Esophagus (tissue), 2 donors: ENCODE results near the gene CD302. TPM values are rescaled to one million over a fixed set of nuclear protein-coding genes. Genes with fewer than 3 reads are reported as not detected.
"Not testable (repeated sequence)": the region's sequence is repeated elsewhere in the genome, so short reads cannot be mapped to it uniquely, and the experiment has no call there.

Experiments
- H3K27ac ChIP-seq, 2 donors: one replicate each; pipeline ENCODE4 v1.5.1; 2013; ENCODE audit warnings: low read depth in 2 of 2, mild to moderate bottlenecking in 2 of 2, inconsistent platforms in 1 of 2, low read length in 1 of 2, moderate library complexity in 1 of 2
- H3K27me3 ChIP-seq, 2 donors: one replicate each; pipeline ENCODE4 v1.6.1; 2013; ENCODE audit warnings: low read length in 2 of 2, control low read depth in 1 of 2, mild to moderate bottlenecking in 1 of 2; ENCODE audit not compliant: insufficient read depth in 2 of 2, control insufficient read depth in 1 of 2
- H3K36me3 ChIP-seq, 2 donors: one replicate each; pipeline ENCODE4 v1.6.1; 2013; ENCODE audit warnings: low read length in 1 of 2; ENCODE audit not compliant: control insufficient read depth in 2 of 2, insufficient read depth in 2 of 2
- H3K4me1 ChIP-seq, 2 donors: one replicate each; pipeline ENCODE4 v1.6.1; 2013; ENCODE audit warnings: low read length in 1 of 2; ENCODE audit not compliant: control insufficient read depth in 2 of 2, insufficient read depth in 2 of 2
- H3K4me3 ChIP-seq, 2 donors: one replicate each; pipeline ENCODE4 v1.5.1; 2013; ENCODE audit warnings: low read length in 2 of 2, mild to moderate bottlenecking in 2 of 2, low read depth in 1 of 2, moderate library complexity in 1 of 2
- H3K9me3 ChIP-seq, 2 donors: one replicate each; pipeline ENCODE4 v1.6.1; 2013; ENCODE audit warnings: mild to moderate bottlenecking in 2 of 2, low read depth in 1 of 2, low read length in 1 of 2, moderate library complexity in 1 of 2; ENCODE audit not compliant: control insufficient read depth in 2 of 2, insufficient read depth in 1 of 2
- whole genome bisulfite sequencing, 2 donors: extraction: QIAGEN DNeasy Blood & Tissue Kit; methylation state at CpG; one replicate each; pipeline ENCODE4 v1.1.7; 2013; 5-methylcytosine and 5-hydroxymethylcytosine counted together
- polyA plus RNA-seq, 2 donors: library from polyadenylated mRNA; stranded (reverse); fragments of 200-250 nt; gene quantifications; one replicate each; pipeline ENCODE4 v1.2.3, GENCODE V29; 2013
- donor health status: healthy with polysubstance abuse.
- donor health status: Bipolar disorder and iron deficiency.

CD302 gene
- polyA plus RNA-seq, 2 donors = 2.4 to 3.8 TPM

GRCh38 chr2:159784744-159785143 is 13.3 kb downstream of the CD302 start:
- not testable (repeated sequence) for H3K4me3 ChIP-seq, H3K4me1 ChIP-seq, H3K27me3 ChIP-seq, H3K27ac ChIP-seq, H3K9me3 ChIP-seq, H3K36me3 ChIP-seq
- WGBS, 2 donors = 86 to 88% methylated on average over 6 of the region's 6 CpGs

- Histone ChIP-seq H3K4me3 (no peak overlapping the region), H3K27ac (no peak overlapping the region), H3K27me3 (no peaks in the 10 kb centered on the region), H3K9me3 (no peaks in the 10 kb centered on the region), H3K36me3 (no peaks in the 10 kb centered on the region), H3K4me1 (no peaks in the 10 kb centered on the region)
- WGBS, 2 donors = 38 to 65% methylated on average over 1 of the region's 1 CpG
Observed at GRCh38 chr2:159783556-159783955, 14.5 kb downstream of the CD302 start.

GRCh38 chr2:159776321-159776720 is 21.7 kb downstream of the CD302 start:
- 78 to 84% methylated on average over 3 of the region's 3 CpGs for WGBS, 2 donors
- no peaks in the 10 kb centered on the region for H3K36me3 ChIP-seq
- no peak overlapping the region for H3K27ac ChIP-seq
- H3K4me3 ChIP-seq = no peak overlapping the region
- H3K9me3 ChIP-seq = no peaks in the 10 kb centered on the region
- H3K27me3 ChIP-seq = no peaks in the 10 kb centered on the region
- H3K4me1 ChIP-seq = no peaks in the 10 kb centered on the region

DNA sequence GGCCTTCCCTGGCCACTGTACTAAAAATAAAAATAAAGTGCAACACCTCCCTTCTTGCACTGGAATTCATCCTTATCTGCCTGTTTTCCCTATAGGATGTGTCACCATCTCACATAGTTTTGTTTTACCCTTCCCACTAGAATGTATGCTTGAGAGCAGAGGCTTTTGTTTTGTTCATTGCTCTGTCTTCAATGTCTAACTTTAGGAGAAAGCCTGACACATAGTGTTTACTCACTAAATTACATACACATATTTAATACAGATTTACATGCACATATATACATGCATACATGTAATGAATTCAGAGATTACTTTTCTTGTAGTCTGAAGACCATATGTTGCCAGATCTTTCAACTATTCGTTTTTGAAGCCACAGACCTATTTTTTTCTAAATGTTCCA is 23.0 kb downstream of the CD302 start:
- H3K4me1 ChIP-seq = no peaks in the 10 kb centered on the region
- 64 to 74% methylated on average over 1 of the region's 1 CpG for WGBS, 2 donors
- no peak overlapping the region for H3K27ac ChIP-seq
- no peaks in the 10 kb centered on the region for H3K27me3 ChIP-seq
- no peak overlapping the region for H3K4me3 ChIP-seq
- H3K36me3 ChIP-seq = no peaks in the 10 kb centered on the region
- no peaks in the 10 kb centered on the region for H3K9me3 ChIP-seq

DNA sequence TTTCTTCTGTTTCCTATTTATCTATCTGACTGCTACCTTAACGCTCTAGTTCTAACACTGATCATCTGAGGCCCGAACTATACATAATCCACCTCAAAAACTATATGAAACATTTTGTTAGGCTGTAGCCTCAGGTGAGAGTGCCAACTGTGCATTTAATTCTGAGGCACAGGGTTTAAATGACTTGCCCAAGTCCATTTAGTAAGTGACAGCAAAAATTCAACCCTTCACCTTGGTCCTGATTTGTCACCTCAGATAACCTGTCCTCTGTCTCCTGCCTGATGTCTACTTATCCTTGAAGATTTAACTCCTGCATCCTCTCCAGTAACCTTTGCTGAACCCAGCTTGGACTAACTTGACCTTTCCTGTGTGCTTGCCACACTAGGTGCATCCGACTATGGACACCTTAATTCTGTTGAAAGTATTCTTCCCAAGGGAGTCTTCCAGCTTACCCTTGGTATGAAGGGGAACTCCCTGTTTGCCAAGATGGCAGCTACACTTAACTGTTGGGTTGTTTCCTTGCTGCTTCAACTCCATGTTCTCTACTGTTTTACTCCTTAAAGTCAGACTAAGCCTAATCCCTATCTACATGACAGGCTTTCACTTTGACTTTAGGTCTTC is 23.5 kb downstream of the CD302 start:
- WGBS, 2 donors = 64% methylated on average over 3 of the region's 3 CpGs

GRCh38 chr2:159773886-159774285 is 24.1 kb downstream of the CD302 start:
- Histone ChIP-seq H3K36me3 (no peaks in the 10 kb centered on the region), H3K4me1 (no peaks in the 10 kb centered on the region), H3K9me3 (no peaks in the 10 kb centered on the region), H3K27me3 (no peaks in the 10 kb centered on the region), H3K4me3 (no peak overlapping the region), H3K27ac (no peak overlapping the region)
- WGBS, 2 donors = 49 to 51% methylated on average over 3 of the region's 3 CpGs

More for the DNA sequence above, 23.5 kb downstream of the CD302 start:
- Histone ChIP-seq H3K4me3 (no peak overlapping the region), H3K27me3 (no peaks in the 10 kb centered on the region), H3K9me3 (no peaks in the 10 kb centered on the region), H3K27ac (no peak overlapping the region), H3K36me3 (no peaks in the 10 kb centered on the region), H3K4me1 (no peaks in the 10 kb centered on the region)

DNA sequence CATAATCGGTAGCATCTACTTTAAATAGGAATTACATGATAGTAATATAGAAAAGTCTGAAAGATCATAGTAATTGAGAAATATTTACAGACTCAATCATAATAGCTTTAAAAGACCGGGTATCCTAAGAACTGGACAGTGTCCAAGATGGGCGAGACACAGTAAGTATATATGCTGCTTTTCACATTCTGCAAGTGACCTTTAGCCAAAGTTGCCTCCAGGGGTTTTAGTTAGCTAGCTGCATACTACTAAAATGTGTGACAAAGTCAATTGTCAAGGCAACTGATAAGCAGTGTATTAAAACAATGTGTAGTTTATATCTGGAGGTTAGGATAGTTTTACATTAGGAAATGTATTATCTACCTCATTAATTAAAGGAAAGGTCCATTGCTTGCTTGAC is 24.6 kb downstream of the CD302 start:
- no peaks in the 10 kb centered on the region for H3K36me3 ChIP-seq
- no peaks in the 10 kb centered on the region for H3K4me1 ChIP-seq
- H3K27me3 ChIP-seq = no peaks in the 10 kb centered on the region
- no peak overlapping the region for H3K4me3 ChIP-seq
- H3K27ac ChIP-seq = no peak overlapping the region
- 53 to 65% methylated on average over 3 of the region's 3 CpGs for WGBS, 2 donors
- no peaks in the 10 kb centered on the region for H3K9me3 ChIP-seq

GRCh38 chr2:159769147-159769546 is 28.9 kb downstream of the CD302 start:
- H3K36me3 ChIP-seq = no peaks in the 10 kb centered on the region
- WGBS, 2 donors = 99 to 100% methylated on average over 3 of the region's 3 CpGs

GRCh38 chr2:159762075-159762474 is 35.9 kb downstream of the CD302 start:
- no peaks in the 10 kb centered on the region for H3K9me3 ChIP-seq
- peaks cover 0 to 7% of the 10 kb centered on the region in 2 donors for H3K36me3 ChIP-seq
- H3K4me3 ChIP-seq = no peak overlapping the region
- WGBS, 2 donors = 27 to 35% methylated on average over 1 of the region's 1 CpG
- no peaks in the 10 kb centered on the region for H3K4me1 ChIP-seq
- no peaks in the 10 kb centered on the region for H3K27me3 ChIP-seq
- H3K27ac ChIP-seq = no peak overlapping the region

More at GRCh38 chr2:159769147-159769546, 28.9 kb downstream of the CD302 start:
- H3K27ac ChIP-seq = no peak overlapping the region
- no peaks in the 10 kb centered on the region for H3K9me3 ChIP-seq
- H3K4me1 ChIP-seq = no peaks in the 10 kb centered on the region
- H3K4me3 ChIP-seq = no peak overlapping the region
- no peaks in the 10 kb centered on the region for H3K27me3 ChIP-seq

GRCh38 chr2:159760326-159760725 is 37.7 kb downstream of the CD302 start:
- Histone ChIP-seq H3K9me3 (no peaks in the 10 kb centered on the region), H3K27me3 (no peaks in the 10 kb centered on the region), H3K27ac (no peak overlapping the region), H3K4me3 (no peak overlapping the region), H3K36me3 (peaks cover 0 to 7% of the 10 kb centered on the region in 2 donors), H3K4me1 (no peaks in the 10 kb centered on the region)
